Activated T-helper 2 cell treated with anti-CD3 and anti-CD28 coated beads, Interferon-gamma antibody, Interleukin-2, Interleukin-4, amounts not matched to agents 10 μg/mL and 5 μg/mL and 100 μg/mL, durations not matched to agents 14 hours and 24 hours and 36 hours (primary cell): ENCODE measurements around the gene NTSR1. TPM values are rescaled to one million over a fixed set of nuclear protein-coding genes. Genes with fewer than 3 reads are reported as not detected.

Experiments
- DNase-seq: peaks from one replicate; pipeline ENCODE4 v3.0.0; 2021; ENCODE audit warnings: low spot score
- H3K27ac Mint-ChIP-seq: one replicate; pipeline ENCODE4 v1.8.0; 2021; ENCODE audit warnings: mixed read lengths
- H3K27me3 Mint-ChIP-seq: one replicate; pipeline ENCODE4 v1.8.0; 2021; ENCODE audit warnings: low read depth, mixed read lengths
- H3K36me3 Mint-ChIP-seq: one replicate; pipeline ENCODE4 v1.8.0; 2021; ENCODE audit warnings: low read depth, mixed read lengths
- H3K4me1 Mint-ChIP-seq: one replicate; pipeline ENCODE4 v1.8.0; 2021; ENCODE audit warnings: low read depth, mixed read lengths
- H3K4me3 Mint-ChIP-seq: one replicate; pipeline ENCODE4 v1.8.0; 2021; ENCODE audit warnings: low read depth, mild to moderate bottlenecking, moderate library complexity, mixed read lengths
- H3K9me3 Mint-ChIP-seq: one replicate; pipeline ENCODE4 v1.8.0; 2021; ENCODE audit warnings: mixed read lengths
- intact Hi-C: fragments of 100-400 bp; cut with micrococcal nuclease; formaldehyde crosslinking; loops from one replicate; pipeline ENCODE4 v1.15.1; 2023
- total RNA-seq: library from RNA; stranded (reverse); gene quantifications from 2 replicates; pipeline ENCODE4 v1.2.3, GENCODE V29; 2022

Gene NTSR1
- total RNA-seq, 1 donor from 2014 or later: not detected

DNA sequence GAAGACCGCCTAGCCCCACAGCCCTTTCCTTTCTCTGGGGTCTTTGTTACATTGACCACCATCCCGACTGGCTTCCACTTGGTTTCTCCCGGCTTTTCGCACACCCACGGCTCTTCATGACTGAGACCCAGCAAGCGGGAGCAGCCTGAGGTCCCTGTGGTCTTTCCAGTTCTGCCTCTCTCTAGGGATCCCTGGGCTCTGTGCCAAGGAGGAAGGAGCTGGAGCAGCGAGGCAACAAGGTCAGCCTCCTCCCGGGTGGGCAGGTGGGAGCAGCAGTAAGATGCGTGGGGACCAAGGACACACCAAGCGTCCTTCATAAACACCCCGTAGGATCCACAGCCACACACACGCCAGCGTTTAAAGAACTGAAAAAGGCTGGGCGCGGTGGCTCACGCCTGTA, 58.1 kb downstream of the NTSR1 start:
- Mint-ChIP-seq H3K9me3 (no peaks in the 10 kb centered on the region), H3K27me3 (peaks cover 2% of the 10 kb centered on the region), H3K4me3 (no peak overlapping the region), H3K27ac (no peak overlapping the region), H3K4me1 (no peaks in the 10 kb centered on the region), H3K36me3 (no peaks in the 10 kb centered on the region)
- intact Hi-C loops: no loop called here
- DNase-seq: no peak

DNA sequence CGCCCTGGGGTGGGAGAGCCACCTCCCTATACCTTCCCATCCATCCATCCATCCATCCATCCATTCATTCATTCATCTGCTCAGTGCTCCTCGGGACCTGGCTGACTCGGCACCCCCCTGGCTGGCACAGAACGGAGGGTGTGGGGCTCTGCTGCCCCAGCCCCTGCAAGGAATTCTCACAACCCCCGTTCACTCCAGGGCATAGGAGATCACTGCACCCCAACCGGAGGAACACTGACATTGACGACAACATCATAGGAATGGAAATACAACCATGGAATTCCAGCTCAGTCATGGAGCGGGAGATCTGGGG, 59.6 kb downstream of the NTSR1 start:
- Mint-ChIP-seq H3K27ac (no peak overlapping the region), H3K36me3 (no peaks in the 10 kb centered on the region)
- intact Hi-C loops: no loop called here

DNA sequence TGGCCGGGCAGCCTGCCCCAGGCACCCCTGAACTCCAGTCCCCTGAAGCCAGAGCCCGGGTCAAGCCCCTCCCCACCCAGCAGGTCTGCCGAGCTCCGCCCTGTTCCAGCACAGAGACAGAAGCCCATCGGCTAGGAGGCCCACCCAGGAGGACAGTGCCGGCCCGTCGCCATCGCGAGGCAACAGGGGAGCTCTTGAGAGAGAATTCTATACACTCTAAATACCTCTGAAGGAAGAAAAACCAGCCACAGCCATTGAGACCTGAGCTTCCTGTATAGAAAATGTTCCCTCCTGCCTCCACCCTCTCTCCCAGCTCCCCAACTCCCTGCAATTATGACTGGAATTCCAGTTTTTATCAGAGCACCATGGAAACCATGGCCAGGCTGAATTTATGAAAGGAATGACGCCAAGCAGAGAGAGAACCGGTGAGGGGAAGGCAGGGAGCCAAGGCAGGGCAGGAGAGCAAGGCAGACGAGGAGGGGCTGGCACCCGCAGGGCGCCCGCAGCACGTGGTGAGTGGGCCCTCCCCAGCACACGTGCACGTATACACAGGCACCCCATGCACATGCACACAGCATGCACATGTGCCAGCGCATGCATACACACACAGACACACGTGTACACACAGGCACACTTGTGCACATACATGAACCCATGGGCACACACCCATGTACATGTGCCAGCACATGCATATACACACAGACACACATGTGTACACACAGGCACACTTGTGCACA, 60.1 kb downstream of the NTSR1 start:
- H3K27me3 Mint-ChIP-seq: peaks cover 2% of the 10 kb centered on the region
- intact Hi-C loops: no loop called here
- H3K9me3 Mint-ChIP-seq: no peaks in the 10 kb centered on the region
- no peak overlapping the region for H3K27ac Mint-ChIP-seq
- peaks cover 3% of the 10 kb centered on the region for H3K4me1 Mint-ChIP-seq
- H3K4me3 Mint-ChIP-seq: no peak overlapping the region
- DNase-seq: no peak
- no peaks in the 10 kb centered on the region for H3K36me3 Mint-ChIP-seq

More for the DNA sequence above, 59.6 kb downstream of the NTSR1 start:
- Mint-ChIP-seq H3K4me3 (no peak overlapping the region), H3K9me3 (no peaks in the 10 kb centered on the region), H3K27me3 (peaks cover 2% of the 10 kb centered on the region), H3K4me1 (peaks cover 2% of the 10 kb centered on the region)
- DNase-seq: no peak

DNA sequence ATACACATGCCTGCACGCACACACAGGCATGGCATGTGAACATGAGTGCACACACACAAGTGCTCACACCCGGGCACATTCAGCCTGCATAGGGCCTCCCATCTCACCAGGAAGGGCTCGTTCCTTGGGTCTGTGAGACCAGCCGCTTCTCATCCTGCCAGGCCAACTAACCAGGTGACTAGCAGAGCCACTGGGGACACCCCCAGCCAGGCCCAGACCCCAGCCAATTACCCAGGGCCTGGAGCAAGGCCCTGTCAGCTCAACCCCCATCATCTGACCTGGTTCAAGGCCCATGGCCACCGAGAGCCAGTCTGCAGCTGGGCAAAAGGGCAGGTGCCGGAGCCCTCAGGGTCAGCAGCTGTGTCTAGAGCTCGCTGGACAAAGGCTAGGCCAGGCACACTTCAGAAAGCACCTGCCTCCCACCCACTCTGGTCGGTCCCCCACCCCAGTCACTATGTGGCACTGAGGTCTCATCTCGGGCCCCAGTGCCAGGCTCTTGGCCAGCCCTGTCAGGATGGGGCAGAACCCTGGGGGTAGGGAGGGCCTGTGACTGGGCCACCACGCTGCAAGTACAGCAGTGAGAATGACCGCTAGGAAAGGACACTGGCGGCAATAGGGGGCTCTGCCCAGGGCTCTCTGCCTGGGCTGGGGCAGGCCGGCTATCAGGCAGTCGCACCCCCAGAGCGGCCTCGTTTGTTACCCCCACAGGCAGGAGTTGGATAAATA, 60.9 kb downstream of the NTSR1 start:
- Mint-ChIP-seq H3K27me3 (peaks cover 2% of the 10 kb centered on the region), H3K27ac (no peak overlapping the region), H3K4me1 (peaks cover 7% of the 10 kb centered on the region), H3K36me3 (no peaks in the 10 kb centered on the region), H3K4me3 (no peak overlapping the region), H3K9me3 (no peaks in the 10 kb centered on the region)
- no peak for DNase-seq
- intact Hi-C loops: no loop called here

DNA sequence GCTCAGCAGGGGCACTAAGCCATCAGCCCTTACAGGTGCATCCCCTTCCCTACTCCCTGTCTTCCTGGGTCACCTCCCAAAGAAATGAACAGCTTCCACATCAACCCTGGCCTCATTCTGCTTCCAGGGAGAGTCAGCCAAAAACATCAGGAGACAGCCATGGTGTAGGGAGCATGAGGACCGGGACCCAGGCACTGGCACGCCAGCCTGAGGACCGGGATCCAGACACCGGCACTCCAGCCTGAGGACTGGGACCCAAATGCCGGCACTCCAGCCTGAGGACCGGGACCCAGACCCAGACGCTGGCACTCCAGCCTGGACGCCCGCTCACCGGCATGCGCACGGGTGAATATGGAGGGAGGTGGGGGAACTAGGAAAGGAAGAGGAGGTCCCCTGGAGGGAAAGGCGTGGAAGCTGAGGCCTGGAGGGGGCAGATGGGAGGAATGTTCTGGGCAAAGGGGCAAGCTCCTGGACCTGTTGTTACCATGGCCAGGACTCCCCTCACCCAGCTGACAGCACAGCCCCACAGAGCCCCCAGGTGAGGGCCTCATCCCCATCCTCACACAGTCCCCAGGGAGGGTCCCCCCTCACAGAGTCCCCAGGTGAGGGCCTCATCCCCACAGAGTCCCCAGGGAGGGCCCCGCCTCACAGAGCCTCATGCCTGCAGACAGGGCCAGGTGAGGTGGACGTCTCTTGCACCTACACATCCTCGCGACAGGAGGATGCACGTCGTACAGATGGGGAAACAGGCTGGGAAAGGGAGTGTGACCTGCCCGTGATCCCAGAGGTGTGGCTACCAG, 61.7 kb downstream of the NTSR1 start:
- intact Hi-C loops: no loop called here
- no peak for DNase-seq
- H3K4me3 Mint-ChIP-seq: no peak overlapping the region
- no peaks in the 10 kb centered on the region for H3K36me3 Mint-ChIP-seq
- no peaks in the 10 kb centered on the region for H3K9me3 Mint-ChIP-seq
- peaks cover 2% of the 10 kb centered on the region for H3K27me3 Mint-ChIP-seq
- peaks cover 15% of the 10 kb centered on the region for H3K4me1 Mint-ChIP-seq
- H3K27ac Mint-ChIP-seq: no peak overlapping the region

DNA sequence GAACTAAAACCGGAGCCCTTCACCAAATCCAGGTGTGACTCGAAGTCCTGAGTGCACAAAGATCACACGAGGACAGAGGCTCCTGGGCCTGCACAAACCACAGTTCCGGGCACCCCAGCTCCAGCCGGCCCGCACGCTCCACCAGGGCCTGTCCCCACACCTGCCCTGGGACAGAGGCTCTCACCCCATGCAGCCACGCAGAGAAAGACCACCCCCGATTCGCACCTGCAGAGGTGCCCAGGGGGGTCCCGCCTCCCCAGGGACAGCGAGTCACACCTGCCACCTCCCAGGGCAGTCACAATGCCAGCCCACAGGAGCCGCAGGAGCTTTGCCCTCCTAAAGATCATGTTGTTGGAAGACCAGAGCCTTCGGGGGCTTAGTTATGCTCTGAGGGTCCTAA, 62.3 kb downstream of the NTSR1 start:
- no peak overlapping the region for H3K4me3 Mint-ChIP-seq
- intact Hi-C loops: no loop called here

DNA sequence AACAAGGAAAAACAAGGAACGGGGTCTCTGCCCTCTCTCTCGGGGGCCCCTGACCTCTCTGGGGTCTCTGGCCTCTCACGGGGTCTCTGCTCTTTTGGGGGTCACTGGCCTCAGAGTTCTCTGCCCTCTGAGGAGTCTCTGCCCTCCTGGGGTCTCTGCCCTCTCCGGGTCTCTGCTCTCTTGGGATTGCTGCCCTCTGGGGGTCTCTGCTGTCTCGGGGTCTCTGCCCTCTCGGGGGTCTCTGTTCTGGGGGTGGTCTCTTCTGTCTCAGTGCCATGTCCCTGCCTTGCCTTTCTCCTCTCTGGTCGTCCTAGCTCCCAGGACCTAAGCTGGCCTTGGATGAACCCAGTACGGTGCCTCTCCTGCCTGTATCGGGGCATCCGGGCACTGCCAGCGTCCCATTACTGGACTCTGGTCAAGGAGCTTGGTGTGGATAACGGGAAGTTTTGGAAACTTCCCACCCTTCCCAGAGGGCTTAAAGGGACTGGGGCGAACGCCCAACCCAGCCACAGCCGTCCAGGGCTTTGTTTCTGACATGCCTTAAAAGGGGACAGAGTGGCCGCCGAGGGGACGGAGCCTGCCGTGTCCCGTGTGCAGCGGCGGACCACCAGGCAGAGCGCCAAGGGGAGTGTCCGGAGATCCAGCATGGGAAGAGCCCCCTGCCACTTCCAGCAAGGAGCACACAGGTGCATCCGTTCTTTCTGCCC, 62.9 kb downstream of the NTSR1 start:
- H3K4me1 Mint-ChIP-seq: peaks cover 24% of the 10 kb centered on the region
- intact Hi-C loops: no loop called here
- H3K27me3 Mint-ChIP-seq: peaks cover 2% of the 10 kb centered on the region
- no peaks in the 10 kb centered on the region for H3K9me3 Mint-ChIP-seq
- no peak for DNase-seq
- H3K27ac Mint-ChIP-seq: no peak overlapping the region
- no peak overlapping the region for H3K4me3 Mint-ChIP-seq
- H3K36me3 Mint-ChIP-seq: no peaks in the 10 kb centered on the region

More for the DNA sequence above, 62.3 kb downstream of the NTSR1 start:
- no peaks in the 10 kb centered on the region for H3K36me3 Mint-ChIP-seq
- H3K27ac Mint-ChIP-seq: no peak overlapping the region
- peaks cover 2% of the 10 kb centered on the region for H3K27me3 Mint-ChIP-seq
- H3K4me1 Mint-ChIP-seq: peaks cover 20% of the 10 kb centered on the region
- no peak for DNase-seq
- H3K9me3 Mint-ChIP-seq: no peaks in the 10 kb centered on the region

DNA sequence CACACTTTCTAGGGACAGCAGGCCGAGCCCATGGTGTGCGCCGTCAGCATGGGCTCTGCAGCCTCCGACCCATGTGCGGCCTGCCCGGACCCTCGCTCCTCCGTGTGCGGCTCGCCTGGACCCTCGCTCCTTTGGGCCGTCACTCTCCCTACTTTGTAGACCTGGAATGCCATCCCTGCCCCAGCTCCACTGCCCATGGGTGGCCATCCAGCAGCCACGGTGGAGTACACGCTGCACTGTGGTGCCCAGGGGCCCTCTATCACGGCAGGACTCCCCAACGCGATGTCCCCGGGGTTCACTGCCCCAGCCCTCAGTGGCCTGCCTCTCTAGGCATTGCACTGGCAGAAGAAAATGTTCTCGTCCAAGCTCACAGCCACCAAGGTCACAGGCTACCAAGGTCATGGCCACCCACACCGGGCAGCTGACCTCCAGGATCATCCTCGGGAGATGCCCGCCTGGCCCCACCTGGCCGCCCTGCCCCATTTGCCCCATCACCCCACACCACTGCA, 63.5 kb downstream of the NTSR1 start:
- no peaks in the 10 kb centered on the region for H3K9me3 Mint-ChIP-seq
- peaks cover 1% of the 10 kb centered on the region for H3K27me3 Mint-ChIP-seq
- intact Hi-C loops: no loop called here
- no peak overlapping the region for H3K27ac Mint-ChIP-seq
- no peak overlapping the region for H3K4me3 Mint-ChIP-seq
- peaks cover 29% of the 10 kb centered on the region for H3K4me1 Mint-ChIP-seq
- no peaks in the 10 kb centered on the region for H3K36me3 Mint-ChIP-seq
- no peak for DNase-seq

DNA sequence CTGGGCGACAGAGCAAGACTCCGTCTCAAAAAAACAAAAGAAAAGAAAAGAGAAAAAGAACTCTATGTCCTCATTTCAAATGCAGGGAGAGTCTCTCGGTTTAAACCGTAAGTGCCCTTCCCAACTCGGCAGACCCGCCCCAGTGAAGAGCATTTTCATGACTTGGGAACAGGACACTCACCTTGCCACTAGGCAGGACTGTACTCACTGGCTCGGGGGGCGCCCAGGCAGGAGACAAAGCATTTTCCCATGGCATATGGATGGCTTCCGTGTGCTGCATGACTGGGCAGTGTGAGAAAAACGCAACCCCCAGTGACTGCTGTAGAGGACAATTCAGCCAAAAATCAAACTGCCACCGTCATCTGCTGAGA, 64.0 kb downstream of the NTSR1 start:
- Mint-ChIP-seq H3K4me1 (peaks cover 31% of the 10 kb centered on the region), H3K9me3 (no peaks in the 10 kb centered on the region), H3K27me3 (no peaks in the 10 kb centered on the region), H3K27ac (no peak overlapping the region), H3K36me3 (no peaks in the 10 kb centered on the region), H3K4me3 (no peak overlapping the region)
- DNase-seq: no peak
- intact Hi-C loops: no loop called here

DNA sequence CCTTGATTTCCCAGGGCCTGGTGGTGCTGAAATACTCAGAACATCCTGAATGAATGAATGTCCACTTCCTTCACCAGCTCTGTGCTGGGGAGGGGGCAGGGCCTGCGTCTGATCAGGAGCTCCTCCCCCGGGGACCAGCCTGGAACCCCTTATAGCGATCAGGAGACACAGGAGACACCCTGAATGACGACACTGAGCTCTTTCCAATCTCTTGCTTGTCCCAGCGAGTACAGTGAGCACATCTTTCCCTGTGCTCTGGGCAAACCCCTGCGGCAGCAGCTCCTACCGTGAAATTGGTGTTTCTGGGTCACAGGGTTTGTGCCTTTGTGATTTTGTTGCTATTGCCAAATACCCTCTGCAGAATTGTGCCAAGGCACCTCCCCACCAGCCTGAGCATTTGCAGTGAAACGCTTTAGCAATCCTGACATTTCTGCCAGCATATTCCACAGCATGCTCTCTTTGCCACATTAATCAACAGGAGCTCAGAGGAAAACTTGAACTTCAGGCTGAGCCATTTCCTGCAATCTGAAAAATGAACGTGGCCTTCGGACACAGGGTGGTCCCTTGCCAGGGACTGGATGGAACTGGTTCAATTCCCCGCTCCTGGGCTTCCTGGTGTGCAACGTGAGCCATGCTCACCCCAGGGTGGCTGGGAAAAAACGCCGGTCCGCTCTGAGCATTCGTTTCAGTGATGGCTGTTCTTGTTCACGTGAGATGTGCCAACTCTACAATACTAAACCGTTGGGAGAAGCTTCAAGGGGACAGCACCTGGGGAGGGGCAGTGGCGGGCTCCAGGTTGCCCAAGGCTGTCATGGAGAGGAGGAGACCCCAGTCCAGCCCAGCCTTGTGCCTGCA, 64.6 kb downstream of the NTSR1 start:
- no peak for DNase-seq
- no peaks in the 10 kb centered on the region for H3K27me3 Mint-ChIP-seq
- no peak overlapping the region for H3K4me3 Mint-ChIP-seq
- H3K9me3 Mint-ChIP-seq: no peaks in the 10 kb centered on the region
- H3K4me1 Mint-ChIP-seq: peaks cover 31% of the 10 kb centered on the region
- intact Hi-C loops: no loop called here
- no peaks in the 10 kb centered on the region for H3K36me3 Mint-ChIP-seq
- H3K27ac Mint-ChIP-seq: no peak overlapping the region

DNA sequence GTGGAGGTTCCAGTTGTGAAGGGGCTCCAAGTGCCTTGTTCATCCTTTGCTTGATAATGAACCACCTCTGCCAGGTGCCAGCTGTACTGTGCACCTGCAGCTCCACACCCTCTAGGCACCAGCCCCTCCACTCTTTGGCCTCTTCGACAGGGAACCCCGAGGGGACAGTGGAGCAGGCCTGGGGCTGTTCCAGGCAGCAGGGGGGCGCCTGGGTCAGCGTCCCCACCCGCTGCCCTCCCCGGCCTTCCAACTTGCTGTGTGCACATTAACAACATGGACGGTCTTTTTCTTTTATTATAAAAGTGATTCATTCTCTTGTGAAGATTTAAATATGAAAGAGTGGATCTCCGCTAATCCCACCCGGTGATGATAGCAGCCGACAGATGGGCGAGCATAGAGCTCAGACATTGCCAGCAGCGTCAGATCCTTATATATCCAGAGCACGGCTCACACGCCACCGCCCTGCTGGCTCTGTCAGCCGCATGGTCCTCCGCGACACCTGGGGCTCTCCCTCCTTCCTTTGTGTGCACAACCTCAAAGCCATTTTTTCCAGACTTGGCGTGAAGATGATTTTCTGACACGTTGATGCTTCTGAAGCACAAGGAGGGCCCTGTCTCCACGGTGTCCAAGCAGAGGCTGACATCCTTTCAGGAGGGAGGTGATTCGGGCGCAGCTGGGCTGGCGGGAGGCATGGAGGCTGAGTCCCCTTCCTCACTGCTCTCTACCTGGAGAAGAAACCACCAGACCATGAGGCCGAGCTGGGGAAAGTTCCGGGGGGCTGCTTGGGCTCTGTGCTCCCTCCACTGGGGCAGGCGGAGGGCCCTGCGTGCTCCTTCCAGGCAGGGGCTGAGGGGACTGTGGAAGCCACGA, 65.4 kb downstream of the NTSR1 start:
- H3K27ac Mint-ChIP-seq: no peak overlapping the region
- intact Hi-C loops: no loop called here
- no peak for DNase-seq
- H3K9me3 Mint-ChIP-seq: no peaks in the 10 kb centered on the region
- peaks cover 31% of the 10 kb centered on the region for H3K4me1 Mint-ChIP-seq
- H3K4me3 Mint-ChIP-seq: no peak overlapping the region
- no peaks in the 10 kb centered on the region for H3K27me3 Mint-ChIP-seq
- H3K36me3 Mint-ChIP-seq: no peaks in the 10 kb centered on the region
